NCI-H1417 (cell line): Measurements from ENCODE around the gene SPTBN2.
A peak's percentile ranks its signal among the peaks of the same experiment; 100 is the strongest.

Source experiments
- DNase-seq, 3 experiments: peaks; one replicate each; lab custom pipeline; 2025; lab: John Stamatoyannopoulos, UW

SPTBN2 gene

GRCh38 chr11:66704659-66705360, 24.2 kb downstream of the SPTBN2 start:
- DNase-seq: no peak

GRCh38 chr11:66701432-66702240, 27.4 kb downstream of the SPTBN2 start:
- DNase-seq: no peak

DNA sequence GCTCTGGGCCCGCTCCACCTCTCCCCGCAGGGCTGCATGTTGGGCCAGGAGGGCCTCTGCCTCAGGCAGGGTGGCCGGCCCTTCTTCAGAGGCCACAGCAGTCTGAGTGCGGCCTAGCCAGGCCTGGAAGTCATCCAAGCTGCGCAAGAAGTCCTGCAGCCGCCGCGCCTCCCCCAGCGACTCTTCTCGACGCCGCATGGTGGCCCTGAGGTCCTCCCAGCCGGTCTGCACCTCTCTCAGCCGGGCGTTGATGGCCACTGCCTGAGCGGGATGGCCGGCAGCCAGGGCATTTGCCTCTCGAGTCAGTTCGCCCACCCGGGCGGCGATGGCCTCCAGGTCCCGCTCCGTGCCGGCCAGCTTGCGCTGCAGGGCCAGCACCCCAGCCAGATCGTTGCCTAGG, 28.3 kb downstream of the SPTBN2 start:
- DNase-seq: no peak

- no peak for DNase-seq
Observed at GRCh38 chr11:66700337-66700736, 28.7 kb downstream of the SPTBN2 start.

DNA sequence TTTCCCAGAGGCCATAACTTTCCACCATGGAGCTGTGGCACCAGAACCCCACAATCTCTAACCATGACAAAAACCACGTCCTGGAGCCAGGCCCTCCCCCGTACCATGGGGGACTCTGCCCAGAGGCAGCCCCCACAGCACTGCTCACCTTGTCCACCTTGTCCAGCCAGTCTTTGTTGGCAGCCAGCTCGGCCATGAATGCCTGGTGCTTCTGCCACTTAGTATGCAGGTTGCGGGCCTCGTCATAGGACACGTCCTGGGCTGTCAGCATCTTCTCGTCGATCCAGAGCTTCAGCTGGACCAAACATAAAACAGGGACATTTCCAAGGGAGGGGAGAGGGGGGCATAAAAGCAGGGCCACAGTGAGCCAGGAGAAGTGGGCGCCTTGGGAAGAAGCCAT, 30.5 kb downstream of the SPTBN2 start:
- DNase-seq: no peak

- DNase-seq: no peak
Observed at GRCh38 chr11:66697988-66698387, 31.0 kb downstream of the SPTBN2 start.

DNA sequence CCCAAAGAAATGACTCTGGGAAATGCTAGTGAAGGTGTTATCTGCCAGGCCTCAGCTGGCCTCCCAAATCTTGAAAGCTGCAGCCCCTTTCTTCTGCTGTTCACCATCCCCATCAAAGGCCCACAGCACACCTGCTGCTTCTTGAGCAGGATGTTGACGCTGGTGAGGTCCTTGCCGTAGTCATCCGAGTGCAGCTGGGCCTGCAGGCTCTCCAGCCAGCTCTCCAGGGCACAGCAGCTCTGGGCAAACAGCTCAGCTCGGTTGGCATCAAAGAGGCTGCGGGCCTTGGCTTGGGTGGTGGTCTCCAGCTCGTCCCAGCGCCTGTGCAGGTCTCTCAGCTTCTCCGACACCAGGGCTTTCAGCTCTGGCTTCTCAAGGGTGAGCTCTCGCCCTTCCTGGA, 32.9 kb downstream of the SPTBN2 start:
- DNase-seq: no peak

GRCh38 chr11:66694732-66695207, 34.2 kb downstream of the SPTBN2 start:
- peak; percentile 82 to 97 (median 87) for DNase-seq

GRCh38 chr11:66694056-66694410, 35.0 kb downstream of the SPTBN2 start:
- no peak for DNase-seq

DNA sequence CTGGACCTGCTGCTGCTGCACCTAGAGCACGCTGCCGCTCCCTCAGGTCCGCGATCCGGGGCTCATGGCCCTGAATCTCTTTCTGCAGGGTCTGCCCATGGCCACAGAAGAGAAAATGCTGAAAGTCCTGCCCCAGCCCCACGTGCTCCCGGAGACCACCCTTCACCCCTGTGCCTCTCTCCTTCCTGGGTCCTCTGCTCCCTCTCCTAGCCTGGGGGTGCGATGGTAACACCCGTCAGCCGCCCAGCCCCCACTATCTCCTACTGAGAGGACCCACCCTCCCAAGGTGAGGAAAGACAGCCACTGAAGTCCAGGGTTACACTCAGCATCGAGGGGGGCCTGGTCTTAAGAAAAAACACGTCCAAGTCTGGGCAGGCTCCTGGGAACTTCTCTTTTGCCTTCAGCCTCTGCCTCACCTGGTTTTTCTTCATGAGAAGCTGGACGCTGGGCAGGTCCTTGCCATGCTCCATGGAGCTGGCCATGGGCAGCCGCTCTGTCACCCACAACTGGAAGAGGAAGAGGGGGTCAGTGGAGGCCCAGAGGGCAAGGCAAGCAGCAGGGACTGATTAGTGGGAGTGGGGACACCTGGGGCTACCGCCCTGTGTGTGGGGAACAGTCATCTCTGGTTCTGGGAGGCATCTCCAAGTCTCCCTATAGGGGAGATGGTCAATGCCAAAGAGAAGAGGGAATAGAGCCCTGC, 35.5 kb downstream of the SPTBN2 start:
- no peak for DNase-seq

- no peak for DNase-seq
Observed at GRCh38 chr11:66692871-66693331, 36.1 kb downstream of the SPTBN2 start.

GRCh38 chr11:66692446-66692845, 36.6 kb downstream of the SPTBN2 start:
- no peak for DNase-seq

DNA sequence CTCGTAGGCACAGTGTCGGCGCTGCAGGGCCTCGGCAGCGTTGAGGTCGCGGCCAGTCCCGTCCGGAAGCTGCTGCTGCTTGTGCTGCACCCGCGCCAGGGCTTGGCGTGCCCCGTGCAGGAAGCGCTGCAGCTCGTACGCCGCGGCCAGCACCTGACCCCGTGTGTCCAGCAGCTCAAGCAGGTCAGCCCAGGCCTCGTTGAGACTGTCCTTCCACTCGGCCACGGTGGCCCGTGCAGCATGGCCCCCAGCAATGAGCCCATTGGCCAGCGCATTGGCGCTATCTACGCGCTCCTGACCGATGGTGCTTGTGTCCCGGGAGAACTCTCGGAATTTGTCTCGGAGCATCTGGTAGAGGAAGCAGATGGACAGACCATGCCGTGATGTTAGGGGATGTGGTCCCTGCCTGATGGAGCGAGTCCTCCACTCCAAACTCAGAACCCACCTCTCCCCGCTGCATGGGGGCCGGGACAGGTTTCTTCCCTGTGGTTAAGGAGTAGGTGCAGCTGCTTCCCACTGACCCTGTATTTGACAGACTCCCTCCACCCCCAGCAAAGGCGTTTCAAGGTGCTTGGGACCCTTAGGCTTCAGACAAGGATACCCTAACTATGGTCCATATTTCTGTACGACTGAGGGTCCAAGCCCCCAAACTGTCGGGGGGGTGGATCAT, 37.6 kb downstream of the SPTBN2 start:
- no peak for DNase-seq

- DNase-seq: no peak
Observed at GRCh38 chr11:66689661-66690590, 39.1 kb downstream of the SPTBN2 start.

DNA sequence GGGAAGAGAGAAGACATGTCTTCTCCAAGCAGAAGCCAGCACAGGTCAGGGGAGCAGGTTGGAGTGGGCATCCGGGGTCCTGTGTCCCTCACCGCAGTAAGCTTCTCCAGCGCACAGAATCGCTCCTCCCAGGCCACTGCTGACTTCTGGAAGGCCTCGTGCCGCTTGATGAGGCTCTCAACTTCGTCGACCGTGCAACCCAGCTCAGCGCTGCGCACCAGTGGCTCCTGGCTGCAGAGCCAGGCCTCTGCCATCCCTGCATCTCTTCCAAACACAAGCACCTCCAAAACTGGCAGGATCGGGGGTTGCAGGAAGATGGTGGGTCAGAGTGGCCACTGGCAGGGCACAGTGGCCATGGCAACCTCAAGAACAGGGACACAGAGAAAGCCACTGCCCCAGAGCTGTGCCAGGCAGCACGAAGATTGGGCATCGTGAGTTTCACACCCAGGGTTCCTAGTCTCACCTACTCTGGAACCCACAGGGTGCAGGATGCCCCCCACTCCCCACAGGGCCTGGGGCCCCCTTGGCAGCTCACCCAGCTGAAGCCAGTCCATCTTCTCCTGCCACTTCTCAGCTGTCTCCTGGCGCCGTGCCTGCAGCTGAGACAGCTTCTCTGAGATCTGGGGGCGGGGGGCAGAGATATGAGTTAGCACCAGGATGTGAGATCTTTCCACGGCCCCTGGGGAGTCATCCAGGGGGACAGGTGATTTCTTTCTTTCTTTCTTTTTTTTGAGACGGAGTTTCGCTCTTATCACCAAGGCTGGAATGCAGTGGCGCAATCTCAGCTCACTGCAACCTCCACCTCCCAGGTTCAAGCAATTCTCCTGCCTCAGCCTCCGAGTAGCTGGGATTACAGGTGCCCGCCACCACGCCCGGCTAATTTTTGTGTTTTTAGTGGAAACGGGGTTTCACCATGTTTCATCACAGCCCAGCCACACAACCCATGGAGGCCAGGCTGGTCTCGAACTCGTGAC, 40.2 kb downstream of the SPTBN2 start:
- DNase-seq: no peak

- no peak for DNase-seq
Observed at GRCh38 chr11:66687831-66688281, 41.2 kb downstream of the SPTBN2 start.

GRCh38 chr11:66686801-66687750, 41.9 kb downstream of the SPTBN2 start:
- no peak for DNase-seq

DNA sequence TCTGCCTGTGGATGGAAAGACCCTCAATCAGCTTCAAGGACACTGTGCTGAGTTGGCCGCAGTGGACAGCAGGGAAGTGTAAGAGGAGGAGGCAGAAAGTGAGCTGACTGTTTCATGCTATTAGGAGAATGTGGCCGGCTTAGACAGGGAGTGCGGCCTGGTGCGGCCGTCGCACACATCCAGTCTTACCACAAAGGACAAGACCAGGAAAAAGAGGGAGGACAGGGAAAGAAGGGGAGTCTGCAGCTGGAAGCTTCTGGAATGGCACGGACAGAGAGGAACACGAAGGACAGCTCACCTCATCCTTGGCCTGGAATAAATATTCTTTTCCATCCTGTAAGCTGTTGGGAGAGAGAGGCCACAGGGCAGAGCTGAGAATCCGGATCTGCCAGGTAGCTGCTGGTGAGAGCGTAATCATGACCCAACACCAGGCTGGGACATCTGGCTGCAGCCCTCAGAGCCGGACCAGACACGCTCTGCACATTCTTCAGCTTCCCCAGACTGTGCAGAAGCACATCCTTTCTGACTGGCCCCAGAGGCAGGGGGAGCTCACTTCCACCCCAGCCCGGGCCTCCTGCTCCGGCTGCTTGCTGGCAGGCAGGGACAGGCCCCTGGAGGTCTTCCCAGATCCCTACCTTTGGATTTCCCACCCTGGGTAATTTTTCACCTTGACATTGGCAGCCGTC, 42.8 kb downstream of the SPTBN2 start:
- DNase-seq: no peak
